HG03460 (cell line): ENCODE data around the gene ADAMTS7.
"Not testable (repeated sequence)": the region's sequence is repeated elsewhere in the genome, so short reads cannot be mapped to it uniquely, and the experiment has no call there.

Experiments used
- ATAC-seq: cut with Tn5 transposase; IDR thresholded peaks from one replicate; pipeline ENCODE4 v1.9.1; 2021; ENCODE audit not compliant: unreplicated experiment

Gene ADAMTS7

GRCh38 chr15:78781381-78781780, 29.9 kb downstream of the ADAMTS7 start:
- ATAC-seq, result not testable (repeated sequence)

- ATAC-seq, result not testable (repeated sequence)
Observed at GRCh38 chr15:78779975-78780374, 31.3 kb downstream of the ADAMTS7 start.

GRCh38 chr15:78779176-78779785, 32.0 kb downstream of the ADAMTS7 start:
- not testable (repeated sequence) for ATAC-seq

- no peak for ATAC-seq
Observed at GRCh38 chr15:78778422-78778821, 32.8 kb downstream of the ADAMTS7 start.

GRCh38 chr15:78777953-78778345, 33.3 kb downstream of the ADAMTS7 start:
- ATAC-seq, result not testable (repeated sequence)

- ATAC-seq, result not testable (repeated sequence)
Observed at GRCh38 chr15:78777290-78777952, 33.8 kb downstream of the ADAMTS7 start.

- ATAC-seq, result not testable (repeated sequence)
Observed at GRCh38 chr15:78776046-78776925, 35.0 kb downstream of the ADAMTS7 start.

- no peak for ATAC-seq
Observed at GRCh38 chr15:78775472-78775871, 35.8 kb downstream of the ADAMTS7 start.

GRCh38 chr15:78774451-78774990, 36.7 kb downstream of the ADAMTS7 start:
- ATAC-seq, result not testable (repeated sequence)

GRCh38 chr15:78773765-78774450, 37.4 kb downstream of the ADAMTS7 start:
- ATAC-seq, result not testable (repeated sequence)

GRCh38 chr15:78772738-78773137, 38.5 kb downstream of the ADAMTS7 start:
- no peak for ATAC-seq

GRCh38 chr15:78771436-78772000, 39.7 kb downstream of the ADAMTS7 start:
- not testable (repeated sequence) for ATAC-seq

GRCh38 chr15:78771020-78771419, 40.2 kb downstream of the ADAMTS7 start:
- not testable (repeated sequence) for ATAC-seq

- not testable (repeated sequence) for ATAC-seq
Observed at GRCh38 chr15:78769473-78770225, 41.6 kb downstream of the ADAMTS7 start.

GRCh38 chr15:78768531-78769408, 42.5 kb downstream of the ADAMTS7 start:
- ATAC-seq, result no peak

GRCh38 chr15:78768096-78768495, 43.2 kb downstream of the ADAMTS7 start:
- no peak for ATAC-seq

- no peak for ATAC-seq
Observed at GRCh38 chr15:78767331-78767951, 43.8 kb downstream of the ADAMTS7 start.

GRCh38 chr15:78766641-78767071, 44.6 kb downstream of the ADAMTS7 start:
- ATAC-seq, result not testable (repeated sequence)
